Activated CD4-positive, alpha-beta T cell treated with anti-CD3 and anti-CD28 coated beads for 4 hours (primary cell): ENCODE measurements around the gene CAMTA1.
"Not testable (repeated sequence)": the region's sequence is repeated elsewhere in the genome, so short reads cannot be mapped to it uniquely, and the experiment has no call there.

Experiments used
- DNase-seq, 2 donors: peaks; one replicate each; pipeline ENCODE4 v3.0.0-alpha.2; 2020

CAMTA1 gene

GRCh38 chr1:7128293-7128692 is 343.0 kb downstream of the CAMTA1 start:
- no peak for DNase-seq

GRCh38 chr1:7130127-7130526 is 344.9 kb downstream of the CAMTA1 start:
- DNase-seq: no peak

GRCh38 chr1:7135493-7135892 is 350.2 kb downstream of the CAMTA1 start:
- DNase-seq: no peak

- DNase-seq: no peak
Measured at GRCh38 chr1:7136166-7136953, 351.1 kb downstream of the CAMTA1 start.

GRCh38 chr1:7140251-7140650 is 355.0 kb downstream of the CAMTA1 start:
- DNase-seq: no peak

- DNase-seq: no peak
Measured at GRCh38 chr1:7145947-7146346, 360.7 kb downstream of the CAMTA1 start.

GRCh38 chr1:7146710-7147109 is 361.5 kb downstream of the CAMTA1 start:
- no peak for DNase-seq

- not testable (repeated sequence) for DNase-seq
Measured at GRCh38 chr1:7147581-7148282, 362.5 kb downstream of the CAMTA1 start.

GRCh38 chr1:7149080-7149838 is 364.0 kb downstream of the CAMTA1 start:
- no peak for DNase-seq

GRCh38 chr1:7150724-7151280 is 365.5 kb downstream of the CAMTA1 start:
- DNase-seq: no peak

GRCh38 chr1:7151978-7152377 is 366.7 kb downstream of the CAMTA1 start:
- no peak for DNase-seq

GRCh38 chr1:7152655-7153054 is 367.4 kb downstream of the CAMTA1 start:
- DNase-seq: no peak

GRCh38 chr1:7153464-7153863 is 368.2 kb downstream of the CAMTA1 start:
- DNase-seq: no peak

- no peak for DNase-seq
Measured at GRCh38 chr1:7159116-7159781, 374.0 kb downstream of the CAMTA1 start.

GRCh38 chr1:7168554-7168953 is 383.3 kb downstream of the CAMTA1 start:
- not testable (repeated sequence) for DNase-seq

GRCh38 chr1:7171168-7171567 is 385.9 kb downstream of the CAMTA1 start:
- DNase-seq: no peak

- no peak for DNase-seq
Measured at GRCh38 chr1:7171574-7171973, 386.3 kb downstream of the CAMTA1 start.

- DNase-seq: no peak
Measured at GRCh38 chr1:7172804-7173203, 387.6 kb downstream of the CAMTA1 start.

- no peak for DNase-seq
Measured at GRCh38 chr1:7174561-7174960, 389.3 kb downstream of the CAMTA1 start.

GRCh38 chr1:7174980-7175906 is 390.0 kb downstream of the CAMTA1 start:
- DNase-seq: no peak

- DNase-seq: no peak
Measured at GRCh38 chr1:7177021-7177420, 391.8 kb downstream of the CAMTA1 start.
